GM12878 (cell line): ENCODE data around the gene ZNF618.

Experiments
- EP300 ChIP-seq, 2 experiments: fragments of 150-350 bp in 1 of 2; IDR thresholded peaks; 2 replicates each; pipeline ENCODE4 v1.6.1; 2011 to 2012; ENCODE audit warnings: low read depth in 2 of 2, low read length in 2 of 2, borderline replicate concordance in 1 of 2, improper control_type of control experiment in 1 of 2, inconsistent platforms in 1 of 2; ENCODE audit not compliant: control insufficient read depth in 1 of 2
- GABPA ChIP-seq: IDR thresholded peaks from 2 replicates; pipeline ENCODE4 v1.6.1; 2014; ENCODE audit warnings: antibody characterized with exemption, low read depth, mild to moderate bottlenecking, inconsistent platforms
- HDGF ChIP-seq: fragments of 450-650 bp; IDR thresholded peaks from 2 replicates; pipeline ENCODE4 v1.6.1; 2016; ENCODE audit warnings: antibody characterized with exemption
- MXI1 ChIP-seq: fragments of 150-350 bp; IDR thresholded peaks from 2 replicates; pipeline ENCODE4 v1.6.1; 2011; ENCODE audit warnings: low read depth, mild to moderate bottlenecking, inconsistent platforms, low read length, improper control_type of control experiment
- NFXL1 ChIP-seq: fragments of 450-650 bp; IDR thresholded peaks from 2 replicates; pipeline ENCODE4 v1.6.1; 2017; ENCODE audit warnings: antibody characterized with exemption, mild to moderate bottlenecking, borderline replicate concordance
- NR2C2 ChIP-seq: IDR thresholded peaks from 2 replicates; pipeline ENCODE4 v1.6.1; 2011; ENCODE audit warnings: borderline replicate concordance, low read depth; ENCODE audit not compliant: control insufficient read depth, insufficient read length
- POLR2AphosphoS5 ChIP-seq: IDR thresholded peaks from 2 replicates; pipeline ENCODE4 v1.6.1; 2011; ENCODE audit warnings: mild to moderate bottlenecking, low read length, inconsistent platforms
- SRF ChIP-seq, 2 experiments: IDR thresholded peaks; 2 replicates each; pipeline ENCODE4 v1.6.1; 2011; ENCODE audit warnings: low read depth in 2 of 2, low read length in 2 of 2, mild to moderate bottlenecking in 1 of 2, moderate library complexity in 1 of 2
- TF ChIP-seq, protein P1 (sequence below), 3 experiments: IDR thresholded peaks in 2 of 3; conservative IDR thresholded peaks in 1 of 3; 2 replicates each; pipeline ENCODE4 v1.5.1; 2011; ENCODE audit warnings: low read depth in 3 of 3, low read length in 3 of 3, mild to moderate bottlenecking in 3 of 3, control low read depth in 2 of 3, moderate library complexity in 2 of 3, inconsistent platforms in 1 of 3, mixed read lengths in 1 of 3; ENCODE audit not compliant: control insufficient read depth in 2 of 3, insufficient read depth in 1 of 3; ENCODE audit errors: extremely low read depth in 1 of 3
- TF ChIP-seq, protein P2 (sequence below): fragments of 450-650 bp; IDR thresholded peaks from 2 replicates; pipeline ENCODE4 v1.6.1; 2017; ENCODE audit warnings: low read depth, mild to moderate bottlenecking, moderate library complexity
- TF ChIP-seq, protein P3 (sequence below): fragments of 450-650 bp; IDR thresholded peaks from 2 replicates; pipeline ENCODE4 v1.6.1; 2016; ENCODE audit warnings: mild to moderate bottlenecking
- TF ChIP-seq, protein P4 (sequence below): fragments of 450-650 bp; IDR thresholded peaks from 2 replicates; pipeline ENCODE4 v1.6.1; 2018; ENCODE audit warnings: mild to moderate bottlenecking, low read depth, moderate library complexity; ENCODE audit not compliant: partially characterized antibody
- TF ChIP-seq, protein P5 (sequence below): IDR thresholded peaks from 2 replicates; pipeline ENCODE4 v1.6.1; 2012; ENCODE audit warnings: low read length, inconsistent platforms

DNA sequence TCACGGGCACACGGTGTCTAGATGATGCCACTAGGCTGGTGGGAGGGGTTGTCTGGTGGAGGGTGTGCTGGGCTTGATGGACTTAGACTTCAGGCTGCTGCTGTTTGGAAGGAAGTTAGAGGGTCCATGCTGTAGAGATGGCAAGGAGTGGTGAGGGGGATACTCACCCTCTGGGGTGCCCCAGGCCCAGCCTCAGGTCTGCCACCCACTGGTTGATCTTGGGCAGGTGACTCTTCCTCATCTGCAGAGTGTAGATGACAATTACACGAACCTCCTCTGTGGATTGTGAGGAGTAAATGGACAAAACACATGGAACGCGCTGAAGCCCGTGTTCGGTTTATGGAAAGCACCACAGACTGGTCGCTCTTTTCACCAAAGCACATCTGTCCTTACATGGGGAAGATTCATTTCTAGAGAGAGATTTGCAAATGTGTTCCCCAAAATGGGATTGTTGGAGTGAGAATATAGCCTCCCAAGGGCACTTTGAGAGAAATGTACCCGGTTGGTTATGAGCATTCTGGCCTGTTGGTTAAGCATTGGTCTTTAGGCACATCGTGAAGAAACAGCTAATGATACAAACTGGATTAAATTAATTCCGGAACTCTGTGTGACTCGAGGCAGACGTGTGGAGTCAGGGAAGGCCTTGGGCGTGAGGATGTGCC is 58.2 kb downstream of the ZNF618 start:
- TF ChIP-seq POLR2AphosphoS5 (no peak), GABPA (no peak), MXI1 (no peak), EP300 (IDR thresholded peaks at IDR 0.05; ENCODE audit: borderline replicate concordance in 1 of 2, control insufficient read depth in 1 of 2, low read depth in 2 of 2, low read length in 2 of 2) (no peak), HDGF (no peak), SRF (IDR thresholded peaks at IDR 0.05; ENCODE audit: low read depth in 2 of 2, low read length in 2 of 2) (no peak), NR2C2 (no peak), NFXL1 (no peak)
- TF ChIP-seq, protein P1, sequence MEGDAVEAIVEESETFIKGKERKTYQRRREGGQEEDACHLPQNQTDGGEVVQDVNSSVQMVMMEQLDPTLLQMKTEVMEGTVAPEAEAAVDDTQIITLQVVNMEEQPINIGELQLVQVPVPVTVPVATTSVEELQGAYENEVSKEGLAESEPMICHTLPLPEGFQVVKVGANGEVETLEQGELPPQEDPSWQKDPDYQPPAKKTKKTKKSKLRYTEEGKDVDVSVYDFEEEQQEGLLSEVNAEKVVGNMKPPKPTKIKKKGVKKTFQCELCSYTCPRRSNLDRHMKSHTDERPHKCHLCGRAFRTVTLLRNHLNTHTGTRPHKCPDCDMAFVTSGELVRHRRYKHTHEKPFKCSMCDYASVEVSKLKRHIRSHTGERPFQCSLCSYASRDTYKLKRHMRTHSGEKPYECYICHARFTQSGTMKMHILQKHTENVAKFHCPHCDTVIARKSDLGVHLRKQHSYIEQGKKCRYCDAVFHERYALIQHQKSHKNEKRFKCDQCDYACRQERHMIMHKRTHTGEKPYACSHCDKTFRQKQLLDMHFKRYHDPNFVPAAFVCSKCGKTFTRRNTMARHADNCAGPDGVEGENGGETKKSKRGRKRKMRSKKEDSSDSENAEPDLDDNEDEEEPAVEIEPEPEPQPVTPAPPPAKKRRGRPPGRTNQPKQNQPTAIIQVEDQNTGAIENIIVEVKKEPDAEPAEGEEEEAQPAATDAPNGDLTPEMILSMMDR (IDR thresholded peaks at IDR 0.05 in 2 of 3, conservative IDR thresholded peaks at IDR 0.05 in 1 of 3; ENCODE audit: control insufficient read depth in 2 of 3, extremely low read depth in 1 of 3, insufficient read depth in 1 of 3, low read depth in 3 of 3, low read length in 3 of 3) = no peak
- TF ChIP-seq, protein P2, sequence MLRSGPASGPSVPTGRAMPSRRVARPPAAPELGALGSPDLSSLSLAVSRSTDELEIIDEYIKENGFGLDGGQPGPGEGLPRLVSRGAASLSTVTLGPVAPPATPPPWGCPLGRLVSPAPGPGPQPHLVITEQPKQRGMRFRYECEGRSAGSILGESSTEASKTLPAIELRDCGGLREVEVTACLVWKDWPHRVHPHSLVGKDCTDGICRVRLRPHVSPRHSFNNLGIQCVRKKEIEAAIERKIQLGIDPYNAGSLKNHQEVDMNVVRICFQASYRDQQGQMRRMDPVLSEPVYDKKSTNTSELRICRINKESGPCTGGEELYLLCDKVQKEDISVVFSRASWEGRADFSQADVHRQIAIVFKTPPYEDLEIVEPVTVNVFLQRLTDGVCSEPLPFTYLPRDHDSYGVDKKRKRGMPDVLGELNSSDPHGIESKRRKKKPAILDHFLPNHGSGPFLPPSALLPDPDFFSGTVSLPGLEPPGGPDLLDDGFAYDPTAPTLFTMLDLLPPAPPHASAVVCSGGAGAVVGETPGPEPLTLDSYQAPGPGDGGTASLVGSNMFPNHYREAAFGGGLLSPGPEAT = no peak
- TF ChIP-seq, protein P3, sequence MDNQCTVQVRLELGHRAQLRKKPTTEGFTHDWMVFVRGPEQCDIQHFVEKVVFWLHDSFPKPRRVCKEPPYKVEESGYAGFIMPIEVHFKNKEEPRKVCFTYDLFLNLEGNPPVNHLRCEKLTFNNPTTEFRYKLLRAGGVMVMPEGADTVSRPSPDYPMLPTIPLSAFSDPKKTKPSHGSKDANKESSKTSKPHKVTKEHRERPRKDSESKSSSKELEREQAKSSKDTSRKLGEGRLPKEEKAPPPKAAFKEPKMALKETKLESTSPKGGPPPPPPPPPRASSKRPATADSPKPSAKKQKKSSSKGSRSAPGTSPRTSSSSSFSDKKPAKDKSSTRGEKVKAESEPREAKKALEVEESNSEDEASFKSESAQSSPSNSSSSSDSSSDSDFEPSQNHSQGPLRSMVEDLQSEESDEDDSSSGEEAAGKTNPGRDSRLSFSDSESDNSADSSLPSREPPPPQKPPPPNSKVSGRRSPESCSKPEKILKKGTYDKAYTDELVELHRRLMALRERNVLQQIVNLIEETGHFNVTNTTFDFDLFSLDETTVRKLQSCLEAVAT = no peak
- TF ChIP-seq, protein P4, sequence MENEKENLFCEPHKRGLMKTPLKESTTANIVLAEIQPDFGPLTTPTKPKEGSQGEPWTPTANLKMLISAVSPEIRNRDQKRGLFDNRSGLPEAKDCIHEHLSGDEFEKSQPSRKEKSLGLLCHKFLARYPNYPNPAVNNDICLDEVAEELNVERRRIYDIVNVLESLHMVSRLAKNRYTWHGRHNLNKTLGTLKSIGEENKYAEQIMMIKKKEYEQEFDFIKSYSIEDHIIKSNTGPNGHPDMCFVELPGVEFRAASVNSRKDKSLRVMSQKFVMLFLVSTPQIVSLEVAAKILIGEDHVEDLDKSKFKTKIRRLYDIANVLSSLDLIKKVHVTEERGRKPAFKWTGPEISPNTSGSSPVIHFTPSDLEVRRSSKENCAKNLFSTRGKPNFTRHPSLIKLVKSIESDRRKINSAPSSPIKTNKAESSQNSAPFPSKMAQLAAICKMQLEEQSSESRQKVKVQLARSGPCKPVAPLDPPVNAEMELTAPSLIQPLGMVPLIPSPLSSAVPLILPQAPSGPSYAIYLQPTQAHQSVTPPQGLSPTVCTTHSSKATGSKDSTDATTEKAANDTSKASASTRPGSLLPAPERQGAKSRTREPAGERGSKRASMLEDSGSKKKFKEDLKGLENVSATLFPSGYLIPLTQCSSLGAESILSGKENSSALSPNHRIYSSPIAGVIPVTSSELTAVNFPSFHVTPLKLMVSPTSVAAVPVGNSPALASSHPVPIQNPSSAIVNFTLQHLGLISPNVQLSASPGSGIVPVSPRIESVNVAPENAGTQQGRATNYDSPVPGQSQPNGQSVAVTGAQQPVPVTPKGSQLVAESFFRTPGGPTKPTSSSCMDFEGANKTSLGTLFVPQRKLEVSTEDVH = no peak
- TF ChIP-seq, protein P5, sequence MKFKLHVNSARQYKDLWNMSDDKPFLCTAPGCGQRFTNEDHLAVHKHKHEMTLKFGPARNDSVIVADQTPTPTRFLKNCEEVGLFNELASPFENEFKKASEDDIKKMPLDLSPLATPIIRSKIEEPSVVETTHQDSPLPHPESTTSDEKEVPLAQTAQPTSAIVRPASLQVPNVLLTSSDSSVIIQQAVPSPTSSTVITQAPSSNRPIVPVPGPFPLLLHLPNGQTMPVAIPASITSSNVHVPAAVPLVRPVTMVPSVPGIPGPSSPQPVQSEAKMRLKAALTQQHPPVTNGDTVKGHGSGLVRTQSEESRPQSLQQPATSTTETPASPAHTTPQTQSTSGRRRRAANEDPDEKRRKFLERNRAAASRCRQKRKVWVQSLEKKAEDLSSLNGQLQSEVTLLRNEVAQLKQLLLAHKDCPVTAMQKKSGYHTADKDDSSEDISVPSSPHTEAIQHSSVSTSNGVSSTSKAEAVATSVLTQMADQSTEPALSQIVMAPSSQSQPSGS = no peak
